ENCODE measurements around the gene SIM1. TPM values are rescaled to one million over a fixed set of nuclear protein-coding genes. Genes with fewer than 3 reads are reported as not detected.
A peak's percentile ranks its signal among the peaks of the same experiment; 100 is the strongest.

SIM1 gene
- total and polyA plus RNA-seq, 12 donors = not detected

GRCh38 chr6:100447900-100448748 lies 16.6 kb downstream of the SIM1 start:
- TF ChIP-seq CTCF (IDR thresholded peaks at IDR 0.05) = no peak
- no peaks in the 10 kb centered on the region for H3K9me3 ChIP-seq
- H3K27me3 ChIP-seq = peaks cover 13 to 100% (median 97%) of the 10 kb centered on the region in 7 donors
- peaks cover 0 to 23% (median 14%) of the 10 kb centered on the region in 9 donors for H3K4me1 ChIP-seq
- H3K27ac ChIP-seq = no peak overlapping the region
- H3K4me3 ChIP-seq = no peak overlapping the region
- no peak for DNase-seq
- ATAC-seq = peak in 1 of 8 donors; percentile 30
- intact Hi-C loops (cut with DNase I) = no loop called here
- no peaks in the 10 kb centered on the region for H3K36me3 ChIP-seq
- 7% methylated on average over 47 of the region's 47 CpGs for WGBS, 2 donors

GRCh38 chr6:100447081-100447899 lies 17.4 kb downstream of the SIM1 start:
- H3K9me3 ChIP-seq = no peaks in the 10 kb centered on the region
- H3K4me3 ChIP-seq = peak overlapping the region in 4 of 10 donors; percentile 2 to 20 (median 14)
- TF ChIP-seq CTCF (IDR thresholded peaks at IDR 0.05) = no peak
- intact Hi-C loops (cut with DNase I) = no loop called here
- no peak for DNase-seq
- no peak overlapping the region for H3K27ac ChIP-seq
- ATAC-seq = peak in 1 of 8 donors; percentile 27
- WGBS, 2 donors = 3 to 5% methylated on average over 38 of the region's 38 CpGs
- no peaks in the 10 kb centered on the region for H3K36me3 ChIP-seq
- peaks cover 0 to 23% (median 14%) of the 10 kb centered on the region in 9 donors for H3K4me1 ChIP-seq
- H3K27me3 ChIP-seq = peaks cover 13 to 99% (median 95%) of the 10 kb centered on the region in 7 donors

- no peak for ATAC-seq
- H3K27ac ChIP-seq = no peak overlapping the region
- H3K36me3 ChIP-seq = no peaks in the 10 kb centered on the region
- peaks cover 13 to 99% (median 95%) of the 10 kb centered on the region in 7 donors for H3K27me3 ChIP-seq
- H3K4me1 ChIP-seq = peaks cover 0 to 23% (median 14%) of the 10 kb centered on the region in 9 donors
- 9 to 11% methylated on average over 23 of the region's 23 CpGs for WGBS, 2 donors
- H3K9me3 ChIP-seq = no peaks in the 10 kb centered on the region
- intact Hi-C loops (cut with DNase I) = no loop called here
- H3K4me3 ChIP-seq = peak overlapping the region in 5 of 10 donors; percentile 2 to 20 (median 13)
- DNase-seq = no peak
- no peak for TF ChIP-seq CTCF (IDR thresholded peaks at IDR 0.05)
These were observed 18.3 kb downstream of the SIM1 start for GRCh38 chr6:100446115-100447080.

Data from heart right ventricle (tissue), 16 donors.